ENCODE data around the gene UBE2J2.

DNA sequence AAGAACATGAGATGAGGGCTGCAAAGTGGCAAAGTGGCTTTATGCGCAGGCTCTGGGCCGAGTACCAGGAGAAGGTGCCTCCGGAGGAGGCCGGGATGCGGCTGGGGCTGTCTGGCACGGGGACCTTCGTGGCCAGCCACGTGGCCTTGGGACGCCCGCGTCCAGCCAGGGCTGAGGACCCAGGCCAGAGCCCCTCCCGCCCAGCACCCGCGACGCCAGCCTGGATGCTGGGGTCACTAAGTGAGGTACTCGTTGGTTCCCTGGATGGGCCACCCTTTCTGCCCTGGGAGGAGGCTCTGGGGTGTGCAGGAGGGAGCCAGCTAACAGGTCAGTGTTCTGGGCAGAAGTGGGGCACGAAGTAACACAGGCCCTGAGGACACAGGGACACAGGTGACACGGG lies 19.2 kb upstream of the UBE2J2 start:
- TF ChIP-seq, protein P1, sequence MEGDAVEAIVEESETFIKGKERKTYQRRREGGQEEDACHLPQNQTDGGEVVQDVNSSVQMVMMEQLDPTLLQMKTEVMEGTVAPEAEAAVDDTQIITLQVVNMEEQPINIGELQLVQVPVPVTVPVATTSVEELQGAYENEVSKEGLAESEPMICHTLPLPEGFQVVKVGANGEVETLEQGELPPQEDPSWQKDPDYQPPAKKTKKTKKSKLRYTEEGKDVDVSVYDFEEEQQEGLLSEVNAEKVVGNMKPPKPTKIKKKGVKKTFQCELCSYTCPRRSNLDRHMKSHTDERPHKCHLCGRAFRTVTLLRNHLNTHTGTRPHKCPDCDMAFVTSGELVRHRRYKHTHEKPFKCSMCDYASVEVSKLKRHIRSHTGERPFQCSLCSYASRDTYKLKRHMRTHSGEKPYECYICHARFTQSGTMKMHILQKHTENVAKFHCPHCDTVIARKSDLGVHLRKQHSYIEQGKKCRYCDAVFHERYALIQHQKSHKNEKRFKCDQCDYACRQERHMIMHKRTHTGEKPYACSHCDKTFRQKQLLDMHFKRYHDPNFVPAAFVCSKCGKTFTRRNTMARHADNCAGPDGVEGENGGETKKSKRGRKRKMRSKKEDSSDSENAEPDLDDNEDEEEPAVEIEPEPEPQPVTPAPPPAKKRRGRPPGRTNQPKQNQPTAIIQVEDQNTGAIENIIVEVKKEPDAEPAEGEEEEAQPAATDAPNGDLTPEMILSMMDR (IDR thresholded peaks at IDR 0.05; ENCODE audit: borderline replicate concordance, extremely low read depth, low read length, poor library complexity, severe bottlenecking): no peak
- no peak for TF ChIP-seq EZH2 (IDR thresholded peaks at IDR 0.05; ENCODE audit: borderline replicate concordance, low read depth, low read length, severe bottlenecking)

Data from DND-41 (cell line).